HG03354 (cell line): ENCODE measurements around the gene SLC22A7.
"Not testable (repeated sequence)": the region's sequence is repeated elsewhere in the genome, so short reads cannot be mapped to it uniquely, and the experiment has no call there.

Source experiments
- ATAC-seq: cut with Tn5 transposase; IDR thresholded peaks from one replicate; pipeline ENCODE4 v1.9.1; 2021; ENCODE audit warnings: mild to moderate bottlenecking; ENCODE audit not compliant: unreplicated experiment, poor library complexity, severe bottlenecking

SLC22A7 gene

DNA sequence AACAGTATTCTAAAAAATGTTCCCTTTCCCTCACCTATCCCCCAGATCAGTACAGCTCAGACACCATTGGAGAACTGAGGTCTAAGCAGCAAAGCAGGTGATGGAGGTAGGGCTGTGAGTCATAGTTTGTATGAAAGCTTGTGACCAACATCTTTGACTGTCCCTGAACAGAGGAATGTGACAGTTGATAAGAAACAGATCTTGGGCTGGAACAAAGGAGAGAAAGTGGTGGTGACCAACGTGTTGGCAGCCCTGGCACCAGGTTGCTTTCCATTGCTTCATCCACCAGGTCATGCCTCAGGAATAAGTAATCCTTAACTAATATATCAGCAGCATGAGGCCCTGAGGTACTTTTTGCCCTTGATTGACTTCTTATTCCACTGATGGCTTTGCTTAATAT, 30.5 kb downstream of the SLC22A7 start:
- ATAC-seq = no peak

DNA sequence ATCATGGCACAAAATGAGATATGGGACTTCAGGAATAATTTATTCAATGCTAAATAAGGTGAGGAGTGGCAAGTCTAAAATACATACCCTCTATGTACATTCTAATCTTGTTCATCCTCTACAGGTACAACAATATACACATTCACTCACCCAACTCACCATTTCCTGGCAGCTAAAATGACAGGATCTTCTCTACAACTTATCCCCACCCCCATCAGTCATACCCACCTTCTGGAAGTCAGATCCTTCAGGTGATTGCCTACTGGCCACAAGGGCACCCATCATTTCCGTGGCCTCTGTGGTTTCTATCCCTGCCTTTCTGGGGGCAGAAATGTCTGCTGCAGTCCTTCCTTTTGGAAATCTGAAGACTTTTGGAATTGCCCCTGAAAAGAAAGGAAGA, 33.4 kb downstream of the SLC22A7 start:
- no peak for ATAC-seq

DNA sequence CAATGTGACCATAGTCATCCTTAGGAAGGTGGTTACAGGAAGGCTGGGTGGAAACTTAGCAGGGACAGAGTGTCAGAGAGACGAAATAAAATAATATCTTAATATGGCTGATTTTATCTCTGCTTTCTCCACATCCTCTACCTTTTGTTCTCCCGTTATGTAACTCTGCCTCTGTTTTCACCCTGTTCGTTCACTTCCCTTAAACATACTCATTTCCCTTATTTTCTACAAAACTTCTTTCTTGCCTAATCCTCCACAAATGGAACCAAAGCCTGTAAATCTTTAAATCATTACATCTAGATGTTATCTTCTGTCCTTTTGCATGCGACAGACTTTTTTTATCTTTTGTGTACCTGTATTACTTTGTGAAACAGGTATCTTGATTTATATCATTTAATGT, 33.8 kb downstream of the SLC22A7 start:
- ATAC-seq = no peak

DNA sequence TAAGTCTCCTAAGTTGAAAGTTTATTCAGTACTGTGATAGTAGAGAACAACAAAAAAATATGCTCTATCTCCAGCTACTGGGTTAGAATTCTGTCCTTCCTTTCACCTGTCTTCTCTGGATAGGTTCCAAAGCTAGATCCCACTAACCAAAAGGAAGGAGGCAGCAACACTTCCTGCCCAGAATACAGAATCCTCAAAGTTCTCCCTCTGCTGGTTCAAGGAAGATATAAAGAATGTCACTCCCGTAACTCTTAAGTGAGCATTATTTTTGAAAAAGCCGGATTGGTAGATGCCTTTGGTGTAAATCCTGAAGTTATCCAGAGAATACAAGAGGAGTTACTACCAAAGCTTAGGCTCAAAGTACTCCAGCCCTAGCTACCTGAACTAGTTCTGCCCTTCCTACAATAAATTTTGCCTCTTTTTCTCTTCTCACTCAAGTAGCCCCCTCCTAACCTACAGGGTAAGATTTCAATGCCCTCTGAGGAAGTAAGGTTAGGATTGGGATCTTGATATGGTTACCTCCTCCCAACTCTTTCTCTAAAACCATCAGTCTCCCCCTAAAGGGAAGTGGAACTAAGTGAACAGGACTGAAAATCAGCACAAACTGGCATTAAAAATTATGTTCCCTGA, 36.5 kb downstream of the SLC22A7 start:
- ATAC-seq = no peak

DNA sequence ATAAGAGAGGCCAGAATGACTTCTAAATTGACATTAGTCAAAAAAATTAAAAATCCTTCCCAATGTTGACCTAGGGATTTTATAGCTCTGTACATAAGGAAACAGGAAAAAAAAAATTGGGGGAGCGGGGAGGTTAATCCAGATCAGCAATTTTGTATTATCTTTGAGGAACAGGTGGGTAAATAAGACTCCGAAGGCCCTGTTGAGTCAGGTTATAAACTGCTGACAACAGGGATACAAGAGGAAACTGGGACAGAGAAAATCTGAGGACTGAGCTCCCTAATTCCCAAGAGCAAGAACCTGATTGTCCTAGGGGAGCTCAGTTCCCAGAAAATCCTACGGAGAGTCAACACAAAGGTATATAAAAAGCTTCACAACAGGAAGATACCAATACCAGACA, 37.4 kb downstream of the SLC22A7 start:
- no peak for ATAC-seq

DNA sequence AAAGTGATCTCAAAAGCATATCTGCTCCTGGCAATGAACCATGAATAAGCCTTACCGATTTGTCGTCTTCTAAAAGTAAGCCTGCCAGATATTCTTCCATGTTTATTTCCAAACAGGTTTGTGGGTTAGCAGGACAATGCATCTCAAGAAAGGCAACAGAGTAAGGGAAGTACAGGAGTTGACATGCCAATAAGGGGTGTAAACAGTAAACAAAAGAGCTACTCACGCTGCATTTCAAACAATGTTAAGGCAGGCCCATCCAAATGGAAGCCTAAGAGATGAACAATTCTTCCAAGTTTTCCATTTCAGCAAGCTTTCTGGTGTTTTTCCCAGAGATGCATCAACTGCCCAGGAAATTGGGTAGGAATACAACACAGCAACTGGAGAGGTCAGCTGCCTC, 38.3 kb downstream of the SLC22A7 start:
- ATAC-seq = no peak

DNA sequence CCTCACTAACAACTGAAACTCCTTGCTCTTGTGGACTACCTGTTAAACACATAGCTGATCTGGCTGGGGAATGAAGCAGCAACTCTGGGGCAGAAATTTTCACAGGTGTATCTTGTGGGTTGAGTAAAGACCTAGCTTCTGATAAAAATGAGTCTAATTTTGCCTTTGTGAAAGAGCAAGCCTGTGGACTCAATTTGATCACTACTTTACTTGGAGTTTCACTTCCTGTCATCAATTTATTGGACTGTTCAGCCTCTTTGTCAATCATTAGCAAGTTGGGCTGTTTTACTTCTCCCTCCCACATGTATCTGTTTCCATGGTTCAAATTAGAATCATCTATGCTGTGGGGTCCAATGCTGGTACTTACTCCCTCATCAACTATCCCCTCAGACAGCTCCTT, 40.2 kb downstream of the SLC22A7 start:
- ATAC-seq = peak; percentile 76

DNA sequence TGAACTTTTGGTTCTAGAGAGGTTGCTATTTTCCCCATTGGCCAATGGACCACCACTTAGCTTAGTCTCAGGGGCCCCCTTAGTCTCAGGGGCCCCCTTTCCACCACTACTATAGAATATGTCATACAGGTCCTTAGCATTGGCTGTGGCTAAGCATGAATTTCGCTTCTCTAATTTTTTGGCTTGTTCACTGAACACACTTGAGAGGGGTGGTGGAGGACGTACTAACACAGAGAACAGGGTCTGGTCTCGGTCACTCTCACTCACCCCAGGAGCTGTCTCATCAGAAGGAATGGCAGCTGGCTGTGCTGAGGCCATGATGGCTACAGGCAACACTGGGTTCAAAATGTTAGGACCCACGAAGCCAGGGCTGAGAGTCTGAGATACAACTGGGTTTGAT, 41.1 kb downstream of the SLC22A7 start:
- peak; percentile 78 for ATAC-seq

DNA sequence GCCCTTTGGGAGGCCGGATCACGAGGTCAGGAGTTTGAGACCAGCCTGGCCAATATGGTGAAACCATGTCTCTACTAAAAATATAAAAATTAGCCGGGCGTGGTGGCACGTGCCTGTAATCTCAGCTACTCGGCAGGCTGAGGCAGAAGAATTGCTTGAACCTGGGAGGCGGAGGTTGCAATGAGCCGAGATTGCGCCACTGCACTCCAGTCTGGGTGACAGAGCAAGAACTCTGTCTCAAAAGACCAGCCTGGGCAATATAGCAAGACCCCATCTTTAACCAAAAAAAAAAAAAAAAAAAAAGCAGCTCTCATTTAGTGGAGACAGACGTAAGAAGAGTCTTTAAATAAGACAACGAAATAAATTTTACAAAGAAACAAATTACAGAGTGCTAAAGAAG, 48.2 kb downstream of the SLC22A7 start:
- not testable (repeated sequence) for ATAC-seq

DNA sequence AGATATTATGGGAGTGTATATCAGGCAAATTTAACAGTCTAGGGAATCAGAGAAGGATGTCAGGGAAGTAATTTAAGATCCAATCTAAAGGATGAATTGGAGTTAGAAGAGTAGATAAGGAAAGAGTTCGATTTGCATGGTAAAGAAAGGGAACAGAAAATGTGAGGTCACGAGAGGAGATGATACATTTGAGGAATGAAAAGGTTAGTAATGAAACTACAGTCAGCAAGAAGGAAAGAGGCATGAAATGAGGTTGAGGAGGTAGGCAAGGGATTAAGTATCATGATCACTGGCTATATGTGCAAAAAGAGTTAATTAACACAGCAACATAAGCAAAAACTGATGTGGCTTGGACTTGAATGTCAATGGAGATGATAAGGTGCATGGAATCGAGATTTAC, 49.0 kb downstream of the SLC22A7 start:
- no peak for ATAC-seq

DNA sequence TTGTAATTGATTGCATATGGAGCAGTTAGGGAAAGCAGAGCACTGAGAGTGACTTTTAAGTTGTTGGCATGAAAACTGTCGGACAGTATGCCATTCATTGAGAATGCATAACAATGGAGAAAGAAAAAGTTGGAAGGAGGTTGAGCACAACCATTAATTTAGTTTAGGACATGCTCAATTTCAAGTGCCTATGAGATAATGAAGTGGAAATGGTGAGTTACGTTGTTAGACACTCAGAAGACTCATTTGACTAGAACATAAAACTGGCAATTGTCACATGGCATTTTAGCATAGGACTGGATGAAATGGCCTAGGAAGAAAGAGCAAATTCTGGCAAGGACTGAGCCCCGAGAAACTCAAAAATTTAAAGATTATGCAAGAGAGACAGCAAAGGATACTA, 49.4 kb downstream of the SLC22A7 start:
- ATAC-seq = no peak

DNA sequence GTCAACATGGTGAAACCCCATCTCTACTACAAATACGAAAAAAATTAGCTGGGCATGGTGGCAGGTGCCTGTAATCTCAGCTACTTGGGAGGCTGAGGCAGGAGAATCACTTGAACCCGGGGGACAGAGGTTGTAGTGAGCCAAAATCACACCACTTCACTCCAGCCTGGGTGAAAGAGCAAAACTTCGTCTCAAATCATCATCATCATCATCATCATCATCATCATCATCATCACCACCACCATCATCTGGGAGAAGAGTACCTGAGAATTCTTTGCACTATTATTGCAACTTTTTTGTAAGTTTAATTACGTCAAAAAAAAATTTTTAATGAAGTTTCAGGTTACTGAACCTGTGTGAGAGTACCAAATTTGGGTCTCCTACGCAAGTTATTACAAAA, 53.9 kb downstream of the SLC22A7 start:
- ATAC-seq = not testable (repeated sequence)
